Endodermal cell (in vitro differentiated cells): ENCODE measurements around the gene SLC5A11. TPM values are rescaled to one million over a fixed set of nuclear protein-coding genes. Genes with fewer than 3 reads are reported as not detected.

Experiments
- DNase-seq: peaks from one replicate; pipeline ENCODE4 v3.0.0-alpha.2; 2017
- H3K27ac ChIP-seq: 2 replicates; pipeline ENCODE4 v1.5.1; 2013; ENCODE audit warnings: mild to moderate bottlenecking, low read depth, low read length, moderate library complexity
- H3K27me3 ChIP-seq: 2 replicates; pipeline ENCODE4 v1.6.1; 2013; ENCODE audit warnings: mild to moderate bottlenecking, low read length, moderate library complexity; ENCODE audit not compliant: insufficient read depth, control insufficient read depth, poor library complexity, severe bottlenecking
- H3K36me3 ChIP-seq: 2 replicates; pipeline ENCODE4 v1.7.0; 2013; ENCODE audit warnings: mild to moderate bottlenecking, low read length, moderate library complexity; ENCODE audit not compliant: control insufficient read depth, insufficient read depth
- H3K4me1 ChIP-seq: one replicate; pipeline ENCODE4 v1.7.0; 2013; ENCODE audit warnings: low read length; ENCODE audit not compliant: control insufficient read depth, insufficient read depth
- H3K4me3 ChIP-seq: 2 replicates; pipeline ENCODE4 v1.5.1; 2013; ENCODE audit warnings: mild to moderate bottlenecking, low read length, moderate library complexity
- H3K9ac ChIP-seq: 2 replicates; pipeline ENCODE4 v1.6.1; 2013; ENCODE audit warnings: mild to moderate bottlenecking, low read length, moderate library complexity; ENCODE audit not compliant: poor library complexity, severe bottlenecking; ENCODE audit errors: extremely low read depth
- H3K9me3 ChIP-seq: 2 replicates; pipeline ENCODE4 v1.6.1; 2013; ENCODE audit warnings: mild to moderate bottlenecking, low read length, moderate library complexity; ENCODE audit not compliant: control insufficient read depth
- H3K27ac Mint-ChIP-seq: 2 replicates; pipeline ENCODE4 v1.8.0; 2020; ENCODE audit warnings: mixed read lengths
- H3K27me3 Mint-ChIP-seq: 2 replicates; pipeline ENCODE4 v1.8.0; 2021; ENCODE audit warnings: mild to moderate bottlenecking, mixed read lengths; ENCODE audit not compliant: insufficient read depth
- H3K36me3 Mint-ChIP-seq: 2 replicates; pipeline ENCODE4 v1.8.0; 2020; ENCODE audit warnings: low read depth, mixed read lengths
- H3K4me1 Mint-ChIP-seq: 2 replicates; pipeline ENCODE4 v1.8.0; 2020; ENCODE audit warnings: mixed read lengths
- H3K4me3 Mint-ChIP-seq: 2 replicates; pipeline ENCODE4 v1.8.0; 2020; ENCODE audit warnings: mild to moderate bottlenecking, moderate library complexity, mixed read lengths
- H3K9me3 Mint-ChIP-seq: 2 replicates; pipeline ENCODE4 v1.8.0; 2020; ENCODE audit warnings: mild to moderate bottlenecking, mixed read lengths
- WGBS, 2 experiments: methylation state at CpG; one replicate each; pipeline versions ENCODE4 v1.1.5 to v1.1.7; 2013; ENCODE audit warnings: missing lambda C conversion rate in 2 of 2, mixed read lengths in 1 of 2; ENCODE audit not compliant: insufficient coverage in 1 of 2, insufficient read length in 1 of 2; 5-methylcytosine and 5-hydroxymethylcytosine counted together
- total RNA-seq, 2 donors: library from RNA; stranded (reverse); fragmentation: NEBNext Ultra II Directional in 1 of 2; extraction: Animal tissue kit (Norgen Biotek cat#: 25700) in 1 of 2; gene quantifications; 2 replicates in 1 of 2; 3 replicates in 1 of 2; pipeline ENCODE4 v1.2.1, GENCODE V29; 2021
- TF ChIP-seq, protein P1 (sequence below): fragments of 200-600 bp; sonication (generic); conservative IDR thresholded peaks from 2 replicates; pipeline ENCODE4 v1.5.0; 2021; ENCODE audit warnings: antibody characterized with exemption, mild to moderate bottlenecking

SLC5A11 gene
- total RNA-seq, 2 donors from 2014 or later, result 0.29 TPM; not detected in 1

DNA sequence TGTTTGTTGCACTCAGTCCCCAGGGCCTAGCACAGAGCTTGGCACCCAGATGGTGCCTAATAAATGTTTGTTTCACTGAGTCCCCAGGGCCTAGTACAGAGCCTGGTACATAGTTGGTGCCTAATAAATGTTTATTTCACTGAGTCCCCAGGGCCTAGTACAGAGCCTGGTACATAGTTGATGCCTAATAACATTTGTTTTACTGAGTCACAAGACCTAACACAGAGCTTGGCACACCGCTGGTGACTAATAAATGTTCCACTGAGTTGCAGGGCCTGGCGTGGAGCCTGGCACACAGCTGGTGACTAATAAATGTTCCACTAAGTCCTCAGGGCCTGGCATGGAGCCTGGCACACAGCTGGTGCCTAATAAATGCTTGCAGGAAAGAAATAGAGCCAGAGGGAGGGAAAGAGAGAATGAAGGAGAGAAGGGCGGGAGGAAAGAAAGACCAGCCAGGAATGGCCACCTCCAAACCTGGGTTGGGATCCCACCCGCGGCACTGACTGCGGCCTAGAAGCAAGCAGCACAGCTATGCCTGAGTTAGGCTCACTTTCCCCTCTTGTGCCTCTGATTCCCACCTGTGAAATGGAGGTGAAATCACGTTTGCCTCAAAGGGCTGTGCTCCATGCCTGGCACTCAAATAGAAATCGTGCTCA lies 7.5 kb downstream of the SLC5A11 start:
- Histone ChIP-seq H3K27me3 (no peaks in the 10 kb centered on the region), H3K9me3 (no peaks in the 10 kb centered on the region), H3K27ac (no peak overlapping the region), H3K4me1 (no peaks in the 10 kb centered on the region), H3K9ac (no peak overlapping the region), H3K4me3 (no peak overlapping the region), H3K36me3 (no peaks in the 10 kb centered on the region)
- no peak overlapping the region for H3K4me3 Mint-ChIP-seq
- WGBS, 2 experiments, result 93 to 96% methylated on average over 7 to 8 of the region's 8 CpGs
- no peak for DNase-seq
- no peaks in the 10 kb centered on the region for H3K36me3 Mint-ChIP-seq
- H3K4me1 Mint-ChIP-seq, result no peaks in the 10 kb centered on the region
- no peaks in the 10 kb centered on the region for H3K27me3 Mint-ChIP-seq
- no peaks in the 10 kb centered on the region for H3K9me3 Mint-ChIP-seq
- H3K27ac Mint-ChIP-seq, result no peak overlapping the region
- TF ChIP-seq, protein P1, sequence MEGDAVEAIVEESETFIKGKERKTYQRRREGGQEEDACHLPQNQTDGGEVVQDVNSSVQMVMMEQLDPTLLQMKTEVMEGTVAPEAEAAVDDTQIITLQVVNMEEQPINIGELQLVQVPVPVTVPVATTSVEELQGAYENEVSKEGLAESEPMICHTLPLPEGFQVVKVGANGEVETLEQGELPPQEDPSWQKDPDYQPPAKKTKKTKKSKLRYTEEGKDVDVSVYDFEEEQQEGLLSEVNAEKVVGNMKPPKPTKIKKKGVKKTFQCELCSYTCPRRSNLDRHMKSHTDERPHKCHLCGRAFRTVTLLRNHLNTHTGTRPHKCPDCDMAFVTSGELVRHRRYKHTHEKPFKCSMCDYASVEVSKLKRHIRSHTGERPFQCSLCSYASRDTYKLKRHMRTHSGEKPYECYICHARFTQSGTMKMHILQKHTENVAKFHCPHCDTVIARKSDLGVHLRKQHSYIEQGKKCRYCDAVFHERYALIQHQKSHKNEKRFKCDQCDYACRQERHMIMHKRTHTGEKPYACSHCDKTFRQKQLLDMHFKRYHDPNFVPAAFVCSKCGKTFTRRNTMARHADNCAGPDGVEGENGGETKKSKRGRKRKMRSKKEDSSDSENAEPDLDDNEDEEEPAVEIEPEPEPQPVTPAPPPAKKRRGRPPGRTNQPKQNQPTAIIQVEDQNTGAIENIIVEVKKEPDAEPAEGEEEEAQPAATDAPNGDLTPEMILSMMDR, result no peak

DNA sequence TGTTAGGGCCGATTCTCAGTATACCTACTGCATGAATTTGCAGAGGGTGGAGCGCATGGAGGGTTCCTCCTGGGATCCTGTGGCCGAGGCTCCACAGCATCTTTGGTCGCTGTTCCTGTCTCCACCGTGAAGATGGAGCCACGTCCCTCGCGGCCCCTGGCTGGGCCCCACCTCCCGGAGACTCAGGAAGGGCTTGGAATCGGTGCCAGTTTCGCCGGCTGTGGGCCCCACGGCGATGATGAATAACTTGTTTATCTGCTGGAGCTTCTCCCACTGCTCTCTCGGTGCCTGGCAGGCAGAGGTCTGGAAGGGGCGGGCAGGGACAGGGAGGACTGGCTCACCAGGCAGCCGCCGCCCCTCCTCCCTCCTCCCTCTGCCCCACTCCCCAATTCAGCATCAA lies 8.1 kb downstream of the SLC5A11 start:
- no peaks in the 10 kb centered on the region for H3K36me3 ChIP-seq
- no peak overlapping the region for H3K27ac ChIP-seq
- Mint-ChIP-seq H3K4me3 (no peak overlapping the region), H3K36me3 (no peaks in the 10 kb centered on the region), H3K27me3 (no peaks in the 10 kb centered on the region), H3K27ac (no peak overlapping the region), H3K9me3 (no peaks in the 10 kb centered on the region), H3K4me1 (no peaks in the 10 kb centered on the region)
- no peaks in the 10 kb centered on the region for H3K4me1 ChIP-seq
- WGBS, 2 experiments, result 76 to 82% methylated on average over 14 to 18 of the region's 18 CpGs
- TF ChIP-seq, protein P1, result no peak
- no peak overlapping the region for H3K4me3 ChIP-seq
- H3K27me3 ChIP-seq, result no peaks in the 10 kb centered on the region
- H3K9me3 ChIP-seq, result no peaks in the 10 kb centered on the region
- DNase-seq, result no peak
- H3K9ac ChIP-seq, result no peak overlapping the region

DNA sequence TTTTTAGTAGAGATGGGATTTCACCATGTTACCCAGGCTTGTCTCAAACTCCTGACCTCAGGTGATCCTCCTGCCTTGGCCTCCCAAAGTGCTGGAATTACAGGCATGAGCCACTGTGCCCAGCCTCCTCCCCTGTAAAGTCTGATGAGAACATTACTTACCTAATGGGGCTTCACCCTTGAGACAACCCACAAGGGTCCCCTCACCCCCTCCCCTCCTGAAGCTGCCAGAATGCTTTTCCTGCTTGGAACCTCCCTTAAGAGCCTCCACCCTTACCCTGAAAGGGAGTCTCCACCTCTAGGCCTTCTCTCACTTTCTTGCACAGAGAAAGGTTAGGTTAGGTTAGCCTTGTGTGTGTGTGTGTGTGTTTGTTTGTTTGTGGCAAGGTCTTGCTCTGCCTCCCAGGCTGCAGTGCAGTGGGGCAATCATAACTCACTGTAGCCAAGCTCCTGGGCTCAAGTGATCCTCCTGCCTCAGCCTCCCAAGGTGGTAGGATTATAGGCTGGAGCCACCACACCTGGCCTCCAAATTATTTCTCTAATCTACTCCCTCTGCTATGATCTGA lies 8.9 kb downstream of the SLC5A11 start:
- Histone ChIP-seq H3K27ac (no peak overlapping the region), H3K4me3 (no peak overlapping the region), H3K36me3 (no peaks in the 10 kb centered on the region), H3K27me3 (no peaks in the 10 kb centered on the region), H3K9me3 (no peaks in the 10 kb centered on the region), H3K4me1 (no peaks in the 10 kb centered on the region), H3K9ac (no peak overlapping the region)
- Mint-ChIP-seq H3K4me1 (no peaks in the 10 kb centered on the region), H3K27me3 (no peaks in the 10 kb centered on the region), H3K9me3 (no peaks in the 10 kb centered on the region), H3K4me3 (no peak overlapping the region), H3K27ac (no peak overlapping the region), H3K36me3 (no peaks in the 10 kb centered on the region)
- TF ChIP-seq, protein P1, result no peak
- DNase-seq, result no peak
